GM21825 (cell line): ENCODE data around the gene ACVR1.

Experiments used
- ATAC-seq: cut with Tn5 transposase; IDR thresholded peaks from one replicate; pipeline ENCODE4 v1.9.1; 2021; ENCODE audit warnings: mild to moderate bottlenecking, moderate library complexity; ENCODE audit not compliant: unreplicated experiment

ACVR1 gene

DNA sequence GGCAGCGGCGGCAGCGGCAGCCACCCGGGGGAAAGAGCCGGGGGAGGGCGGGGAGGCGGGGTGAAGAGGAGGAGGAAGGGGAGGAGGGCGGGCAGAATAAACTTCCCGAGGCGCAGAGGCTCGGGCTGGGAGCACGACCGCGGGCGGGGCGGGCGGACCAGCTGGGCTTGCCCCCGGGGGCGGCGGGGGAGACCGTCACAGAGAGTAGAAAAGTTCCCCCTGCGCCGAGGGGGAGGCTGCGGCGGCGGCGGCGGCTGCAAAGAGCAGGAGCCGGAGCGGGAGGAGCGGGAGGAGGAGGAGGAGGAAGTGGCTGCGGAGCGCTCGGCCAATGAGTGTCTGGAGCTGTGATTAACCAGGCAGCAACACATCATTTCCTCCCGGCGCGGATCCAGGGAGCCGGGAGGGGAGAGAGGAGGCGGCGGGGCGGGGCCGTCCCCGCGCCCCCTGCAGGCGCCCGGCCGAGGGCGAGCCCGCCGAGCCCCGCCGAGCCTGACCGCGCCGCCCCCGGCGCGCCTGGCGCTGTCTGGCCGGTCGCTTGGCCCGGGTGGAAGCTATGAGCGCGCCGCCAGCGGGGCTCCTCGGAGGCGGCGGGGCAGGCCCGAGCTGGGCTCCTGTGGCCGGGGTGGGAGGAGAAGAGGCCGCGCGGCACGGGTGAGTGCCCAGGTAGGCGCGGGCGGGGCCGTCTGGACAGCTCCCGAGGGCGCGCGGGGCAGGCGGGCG lies at the start of gene ACVR1:
Gene ACVR1, minus strand, starts transcription at position 265 of the 720 bp plus-strand sequence. CDS start 76,837 bp downstream, outside the sequence.
- peak; percentile 85 for ATAC-seq

DNA sequence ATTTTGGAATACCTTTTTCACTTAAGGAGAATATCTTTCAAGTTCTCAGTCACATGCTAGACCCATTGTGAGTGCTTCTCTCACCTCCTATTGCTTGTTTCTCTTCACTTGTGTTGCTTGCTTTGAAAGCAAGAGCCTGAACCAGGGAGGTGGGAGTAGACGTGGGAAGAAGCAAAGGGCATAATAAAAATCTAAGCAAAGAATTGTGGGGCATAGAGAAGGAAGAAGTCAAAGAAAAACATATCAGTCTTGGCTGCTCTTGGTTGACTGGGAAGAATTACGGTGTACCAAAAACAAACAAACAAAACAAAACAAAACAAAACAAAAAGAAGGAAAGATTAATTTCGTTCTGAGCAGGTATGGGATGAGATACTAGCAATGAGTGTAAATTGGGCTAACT lies 48.9 kb upstream of the ACVR1 start:
- no peak for ATAC-seq

DNA sequence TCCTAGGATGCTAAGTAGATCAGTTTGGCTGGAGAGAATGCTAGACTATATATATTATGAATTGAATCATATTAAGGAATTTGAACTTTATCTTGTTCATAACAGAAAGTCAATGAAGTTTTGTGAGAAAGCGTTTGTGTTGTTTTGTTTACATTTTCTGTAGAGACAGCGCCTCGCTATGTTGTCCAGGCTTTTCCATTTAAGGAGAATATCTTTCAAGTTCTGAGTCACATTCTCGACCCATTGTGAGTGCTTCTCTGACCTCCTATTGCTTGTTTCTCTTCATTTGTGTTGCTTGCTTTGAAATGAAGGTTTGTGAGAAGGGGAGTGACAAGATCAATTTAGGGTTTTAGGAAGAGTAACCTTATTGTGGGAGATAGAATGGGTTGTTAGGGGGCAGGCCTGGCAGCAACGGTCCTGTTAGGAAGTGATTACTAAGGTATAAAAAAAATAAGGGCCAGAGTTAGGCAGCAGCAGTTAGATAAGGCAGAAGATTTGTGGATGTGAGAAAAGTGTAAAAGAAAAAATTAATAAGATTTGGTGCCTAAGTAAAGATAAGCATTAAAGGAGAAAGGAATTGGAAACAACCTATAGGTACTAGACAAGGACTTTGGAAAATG lies 47.6 kb upstream of the ACVR1 start:
- no peak for ATAC-seq

DNA sequence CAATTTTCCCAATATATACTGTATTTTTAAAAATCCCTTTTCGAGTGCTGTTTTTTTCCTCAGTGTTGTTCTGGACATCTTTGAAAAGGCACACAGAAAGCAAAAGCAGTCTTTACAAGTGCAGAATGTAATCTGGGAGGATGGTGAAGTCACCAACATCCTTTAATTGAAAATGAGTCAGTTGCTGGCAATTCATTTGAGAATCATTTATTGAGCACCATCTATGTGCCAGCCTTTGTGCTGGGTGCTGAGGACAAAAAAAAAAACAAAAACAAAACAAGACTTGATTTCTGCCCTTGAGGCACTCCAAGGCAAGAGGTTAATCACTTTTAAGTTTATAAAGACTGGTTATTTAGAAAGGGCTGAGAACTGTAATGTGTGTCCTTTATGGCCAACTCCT lies 46.7 kb upstream of the ACVR1 start:
- no peak for ATAC-seq

DNA sequence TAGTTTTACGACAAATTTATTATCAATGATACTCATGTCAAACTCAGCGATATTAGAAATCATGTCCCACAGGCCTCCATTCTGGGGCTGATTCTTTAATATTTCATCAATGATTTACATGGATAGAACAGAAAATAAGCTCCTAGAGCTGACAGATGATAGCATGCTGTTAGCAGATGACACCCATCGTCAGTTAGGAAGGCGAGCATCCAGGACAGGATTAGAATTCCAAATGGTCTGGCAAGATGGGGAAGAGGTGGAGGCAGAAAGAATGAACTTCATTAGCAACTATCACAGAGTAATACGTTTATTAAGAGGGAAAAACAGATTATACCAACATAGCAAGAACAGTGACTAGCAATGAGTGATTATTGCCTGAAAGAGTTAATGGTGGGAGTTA lies 46.2 kb upstream of the ACVR1 start:
- no peak for ATAC-seq

DNA sequence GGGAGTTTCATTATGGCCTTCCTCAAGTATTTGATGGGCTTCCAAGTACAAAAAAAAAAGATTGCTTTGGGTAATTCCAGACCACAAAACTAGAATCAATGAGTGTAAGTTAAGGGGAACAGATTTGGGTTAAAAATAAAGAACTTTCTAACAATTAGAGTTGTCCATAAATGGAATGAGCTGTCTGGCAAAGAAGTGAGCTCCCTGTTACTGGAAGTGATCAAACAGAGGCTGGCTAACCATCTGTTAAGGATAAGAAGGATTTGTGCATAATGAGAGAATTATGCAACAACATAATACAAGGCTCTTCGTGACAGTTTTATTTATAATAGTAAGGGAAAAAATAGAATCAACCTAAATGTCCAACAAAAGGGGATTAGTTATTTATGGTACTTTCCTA lies 44.6 kb upstream of the ACVR1 start:
- no peak for ATAC-seq

DNA sequence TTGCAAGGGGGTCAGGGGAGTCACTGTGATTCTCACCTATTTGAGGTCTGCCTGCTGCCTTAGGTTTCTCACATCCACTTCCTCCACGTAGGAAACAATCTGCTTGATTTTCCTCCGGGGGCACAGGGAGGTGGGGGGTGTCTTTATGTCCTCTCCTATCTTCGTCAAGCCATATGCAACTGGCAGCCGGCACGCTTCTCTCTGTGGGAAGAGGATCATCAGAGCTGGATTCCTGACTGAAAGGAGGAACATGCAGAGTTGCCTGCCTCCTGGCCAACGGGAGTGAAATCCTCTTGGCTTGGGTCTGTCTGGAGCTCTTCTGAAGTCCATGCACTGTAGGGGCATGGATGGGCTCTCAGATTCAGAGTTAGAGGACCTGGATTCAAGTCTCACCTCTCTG lies 43.1 kb upstream of the ACVR1 start:
- no peak for ATAC-seq

DNA sequence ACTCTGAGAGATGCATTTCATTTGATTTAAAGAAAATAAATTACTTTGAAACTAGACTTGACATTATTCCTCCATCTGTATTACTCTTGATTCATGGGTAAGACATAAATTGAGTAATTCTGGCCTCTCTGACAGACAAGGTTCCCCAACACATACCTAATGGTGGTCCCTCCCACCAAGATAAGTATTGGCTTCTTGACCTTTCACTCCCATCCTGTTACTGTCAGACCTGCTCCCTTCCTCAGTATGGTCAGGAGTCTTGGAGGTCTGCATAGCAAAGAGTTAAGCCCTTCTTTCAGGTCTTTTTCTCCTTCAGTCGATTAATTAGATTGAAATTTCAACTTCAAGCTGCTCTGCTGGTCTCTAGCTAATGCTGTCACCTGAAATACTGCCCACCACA lies 42.2 kb upstream of the ACVR1 start:
- no peak for ATAC-seq

DNA sequence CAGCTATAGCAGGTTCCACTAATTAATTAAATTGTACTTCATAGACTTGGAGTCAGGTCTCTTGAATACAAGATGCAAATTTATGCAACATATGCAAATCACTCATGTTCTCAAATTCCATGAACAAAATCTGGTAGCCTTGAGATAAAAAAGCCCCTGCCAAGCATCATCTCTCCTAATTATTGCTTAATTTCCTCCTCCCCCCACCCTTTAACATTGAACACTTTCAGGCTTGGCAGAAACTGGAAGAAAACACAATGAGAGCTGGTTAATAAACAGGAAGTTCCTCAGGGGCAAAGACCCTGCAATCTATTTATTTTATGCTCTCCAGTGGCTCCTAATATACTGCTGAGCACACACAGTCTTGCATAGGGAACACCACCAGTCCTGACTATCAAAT lies 35.6 kb upstream of the ACVR1 start:
- no peak for ATAC-seq

DNA sequence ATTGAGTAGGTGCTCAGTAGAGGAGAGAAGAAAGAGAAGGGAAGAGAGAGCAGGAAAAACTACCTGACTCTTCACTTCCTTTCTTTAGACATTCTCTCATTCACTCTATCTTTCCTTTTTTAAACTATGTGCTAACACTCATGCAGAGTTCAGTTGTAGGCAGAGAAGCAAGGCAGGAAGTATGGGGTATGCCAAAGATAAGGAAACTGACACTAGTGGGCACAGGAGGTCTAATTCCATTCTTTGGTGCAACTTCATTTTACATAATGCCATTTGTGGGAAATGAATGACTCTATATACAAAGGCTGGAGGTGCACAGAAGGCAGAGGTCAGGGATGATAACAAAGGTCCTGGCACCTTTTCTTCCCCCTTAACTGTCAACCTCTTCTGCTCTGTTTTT lies 35.1 kb upstream of the ACVR1 start:
- ATAC-seq = no peak

DNA sequence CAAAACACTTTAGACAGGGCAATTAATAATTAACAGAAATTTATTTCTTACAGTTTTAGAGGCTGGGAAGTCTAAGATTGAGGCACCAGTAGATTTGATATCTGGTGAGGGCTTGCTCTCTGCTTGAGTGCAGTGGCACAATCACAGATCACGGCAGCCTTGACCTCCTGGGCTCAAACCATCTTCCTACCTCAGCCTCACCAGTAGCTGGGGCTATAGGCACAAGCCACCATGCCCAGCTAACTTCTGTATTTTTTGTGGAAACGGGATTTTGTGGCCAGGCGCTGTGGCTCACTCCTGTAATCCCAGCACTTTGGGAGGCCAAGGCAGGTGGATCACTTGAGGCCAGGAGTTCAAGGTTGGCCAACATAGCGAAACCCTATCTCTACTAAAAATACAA lies 29.0 kb upstream of the ACVR1 start:
- ATAC-seq = no peak

DNA sequence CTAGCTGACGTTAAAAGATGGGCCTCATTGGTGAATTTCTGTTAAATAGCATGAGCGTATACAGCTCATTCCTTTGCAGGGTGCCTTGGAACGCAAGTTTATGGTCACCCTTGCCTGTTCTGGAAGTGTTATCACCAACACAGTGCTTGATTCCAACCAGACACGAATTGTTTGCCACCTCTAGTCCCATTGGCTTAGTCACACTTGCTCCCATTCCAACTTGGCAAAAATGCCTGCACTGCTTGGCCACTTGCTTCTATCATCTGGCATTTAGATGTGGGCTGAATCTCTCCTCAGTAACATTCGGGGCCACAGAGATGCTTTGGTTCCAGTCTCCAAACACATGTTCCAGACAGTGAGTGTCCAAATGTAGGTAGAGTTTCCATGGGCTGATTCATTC lies 27.5 kb upstream of the ACVR1 start:
- ATAC-seq = no peak

DNA sequence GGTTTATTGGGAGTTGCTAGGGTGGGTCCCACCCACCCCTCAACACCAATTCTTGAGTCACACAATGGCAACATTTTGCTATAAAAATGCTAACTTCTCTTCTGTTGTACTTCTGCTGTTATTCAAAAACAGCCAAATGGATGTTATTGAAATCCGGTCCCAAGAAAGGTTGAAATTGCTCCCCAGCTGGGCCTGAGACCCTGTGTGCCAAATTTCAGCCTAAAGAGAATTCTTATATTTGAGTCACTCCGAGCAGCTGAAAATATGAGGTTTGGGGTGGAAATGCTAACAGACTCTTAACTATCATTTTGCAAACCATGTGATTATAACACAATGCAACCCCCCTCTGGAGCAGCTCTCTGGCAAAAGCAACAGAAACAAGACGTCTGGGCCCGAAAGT lies 27.0 kb upstream of the ACVR1 start:
- ATAC-seq = no peak

DNA sequence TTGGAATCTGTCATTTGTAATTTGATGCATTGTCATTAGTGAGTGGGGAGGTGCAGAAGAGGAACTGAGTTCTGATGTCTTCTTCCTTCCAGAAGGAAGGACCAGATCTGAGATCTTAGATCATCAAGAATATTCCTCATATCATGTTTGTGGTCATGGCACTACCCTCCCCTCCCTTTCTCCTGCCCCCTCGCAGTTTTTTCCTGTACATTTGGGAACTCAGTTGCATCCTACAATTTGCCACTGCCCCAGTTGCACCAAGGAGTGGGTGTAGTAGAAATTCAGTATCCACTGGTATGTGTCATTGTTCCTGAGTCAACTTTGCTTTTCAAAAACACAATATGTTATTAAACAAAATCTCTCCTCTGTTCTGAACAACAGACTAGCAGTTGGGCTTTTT lies 26.6 kb upstream of the ACVR1 start:
- no peak for ATAC-seq

DNA sequence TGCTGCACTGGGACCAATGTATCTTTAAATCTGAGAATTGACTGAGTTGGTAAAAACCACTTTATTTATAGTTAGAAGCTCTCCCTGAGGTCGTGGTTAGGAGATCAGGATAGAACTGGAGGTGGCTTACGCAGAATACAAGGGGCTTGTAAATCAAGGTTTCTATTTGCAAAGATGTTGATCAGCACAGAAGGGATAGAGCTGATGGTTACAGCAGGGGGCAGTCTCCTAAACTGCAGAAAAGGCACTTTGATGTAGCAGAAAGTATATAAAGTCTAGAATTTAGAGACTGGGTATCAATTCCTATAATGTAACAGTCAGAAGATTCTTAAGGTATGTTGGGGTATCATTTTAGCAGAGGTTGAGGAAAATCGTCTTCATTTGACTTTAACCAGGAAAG lies 25.2 kb upstream of the ACVR1 start:
- ATAC-seq = no peak

DNA sequence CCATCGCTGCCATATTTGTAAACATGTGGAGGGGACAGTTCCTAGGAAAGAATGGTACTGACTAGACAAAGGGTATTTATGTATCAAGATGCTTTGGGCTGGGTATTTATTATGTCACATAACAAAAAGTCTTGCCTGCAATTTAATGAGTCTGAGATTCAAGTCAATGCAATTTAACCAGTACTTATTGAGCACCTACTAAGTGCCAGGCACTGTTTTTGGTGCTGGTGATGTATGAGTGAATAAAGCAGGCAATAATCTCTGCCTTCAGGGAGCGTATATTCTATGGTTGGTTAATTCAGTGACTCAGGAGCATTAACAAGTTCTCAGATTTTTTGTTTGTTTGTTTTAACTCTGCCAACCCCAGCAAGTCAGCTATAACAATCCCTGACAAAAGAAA lies 24.6 kb upstream of the ACVR1 start:
- ATAC-seq = no peak

DNA sequence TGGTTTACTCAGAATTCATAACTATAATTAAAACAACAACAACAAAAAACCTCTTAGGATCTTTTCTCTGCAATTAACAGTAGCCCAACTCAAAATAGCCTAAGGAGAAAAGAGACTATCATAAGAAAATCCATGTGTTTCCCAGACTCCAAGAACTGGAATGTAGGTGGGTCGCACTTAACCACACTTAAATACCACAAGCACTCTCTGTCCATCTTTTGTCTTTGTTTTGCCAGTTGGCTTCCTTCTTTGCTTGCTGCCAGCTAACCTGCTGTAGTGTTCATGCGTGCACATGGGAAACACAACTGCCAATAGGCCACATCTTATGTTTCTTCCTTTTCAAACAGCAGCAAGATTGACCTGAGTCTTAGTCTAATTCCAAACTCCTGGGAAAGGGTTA lies 24.1 kb upstream of the ACVR1 start:
- no peak for ATAC-seq

DNA sequence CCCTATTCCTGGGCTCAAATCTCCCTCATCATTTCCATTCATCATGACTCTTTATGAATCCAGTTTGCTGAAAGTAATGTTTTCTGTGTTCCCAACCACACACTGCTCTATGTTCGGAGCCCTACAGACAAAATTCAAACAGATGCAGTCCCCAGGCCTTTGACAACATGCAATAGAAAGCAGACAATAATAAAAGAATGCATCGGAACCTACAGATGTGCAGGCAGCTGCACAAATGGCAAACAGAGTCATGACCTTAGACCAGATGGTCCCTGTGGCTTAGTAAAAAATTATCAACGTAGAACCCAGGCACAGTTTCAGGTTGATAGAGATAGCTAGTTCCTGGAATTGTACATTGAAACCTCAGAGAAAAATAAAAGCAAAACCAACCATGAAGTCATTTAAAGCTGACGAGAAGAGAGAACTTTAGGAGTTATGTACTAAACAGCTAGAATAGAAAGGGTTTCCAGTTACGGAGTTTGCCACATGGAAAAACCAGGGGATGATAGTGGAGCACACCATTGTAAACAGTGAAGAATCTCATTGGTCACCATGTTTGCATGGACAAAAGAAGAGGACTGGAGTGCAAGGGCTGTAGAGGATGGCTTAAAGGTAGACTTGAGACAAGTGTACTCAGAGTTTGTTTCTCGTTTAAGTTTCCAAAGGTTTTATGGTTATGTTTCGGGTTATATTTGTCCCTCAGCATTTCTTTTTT lies 23.2 kb upstream of the ACVR1 start:
- ATAC-seq = peak; percentile 87

DNA sequence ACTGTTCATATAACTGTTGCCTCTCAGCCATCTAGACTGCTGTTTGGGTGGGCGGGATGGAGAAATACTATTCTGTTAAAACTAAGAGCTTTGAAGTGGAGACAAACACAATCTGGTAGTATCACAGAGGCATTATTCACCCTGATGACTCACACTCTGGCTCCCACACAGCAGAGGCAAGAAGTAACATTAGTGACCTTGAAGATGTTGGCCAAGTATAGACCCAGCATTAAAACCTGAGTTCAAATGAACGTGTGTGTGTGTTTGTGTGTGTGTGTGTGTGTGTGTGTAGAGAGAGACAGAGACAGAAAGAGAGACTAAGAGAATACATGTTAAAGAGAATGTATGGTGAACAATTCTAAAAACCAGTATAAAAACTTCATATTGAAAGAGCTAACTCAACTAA lies 22.5 kb upstream of the ACVR1 start:
- no peak for ATAC-seq

DNA sequence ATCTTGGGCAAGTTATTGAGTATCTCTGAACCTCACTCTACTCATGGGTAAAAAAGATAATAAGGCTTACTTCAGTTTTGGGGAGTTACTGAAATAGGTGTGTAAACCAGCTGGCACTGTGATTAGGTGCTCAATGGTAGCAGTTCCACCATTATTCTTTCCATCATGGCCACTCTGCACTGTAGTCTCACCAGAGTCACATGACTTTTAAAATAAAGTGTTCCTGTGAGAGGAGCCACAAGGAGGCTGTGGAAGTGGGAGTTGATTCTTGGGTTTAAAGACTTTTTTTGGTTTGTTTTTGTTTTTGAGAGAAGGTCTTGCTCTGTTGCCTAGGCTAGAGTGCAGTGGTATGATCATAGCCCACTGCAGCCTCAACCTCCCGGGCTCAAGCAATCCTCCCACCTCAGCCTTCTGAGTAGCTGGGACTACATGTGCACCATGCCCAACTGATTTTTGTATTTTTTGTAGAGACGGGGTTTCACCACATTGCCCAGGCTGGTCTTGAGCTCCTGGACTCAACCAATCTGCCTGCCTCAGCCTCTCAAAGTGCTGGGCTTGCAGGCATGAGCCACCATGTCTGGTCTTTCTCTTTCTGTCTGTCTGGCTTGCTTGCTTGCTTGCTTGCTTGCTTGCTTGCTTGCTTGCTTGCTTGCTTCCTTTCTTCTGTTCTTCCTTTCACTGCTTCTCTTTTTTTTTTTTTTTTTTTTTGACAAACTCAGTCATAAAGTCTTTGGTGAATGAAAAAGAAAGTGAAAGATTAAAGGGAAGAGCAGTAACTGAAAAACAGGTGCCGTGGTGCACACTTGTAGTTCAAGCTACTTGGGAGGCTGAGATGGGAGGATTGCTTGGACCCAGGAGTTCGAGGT lies 21.2 kb upstream of the ACVR1 start:
- peak; percentile 47 for ATAC-seq

DNA sequence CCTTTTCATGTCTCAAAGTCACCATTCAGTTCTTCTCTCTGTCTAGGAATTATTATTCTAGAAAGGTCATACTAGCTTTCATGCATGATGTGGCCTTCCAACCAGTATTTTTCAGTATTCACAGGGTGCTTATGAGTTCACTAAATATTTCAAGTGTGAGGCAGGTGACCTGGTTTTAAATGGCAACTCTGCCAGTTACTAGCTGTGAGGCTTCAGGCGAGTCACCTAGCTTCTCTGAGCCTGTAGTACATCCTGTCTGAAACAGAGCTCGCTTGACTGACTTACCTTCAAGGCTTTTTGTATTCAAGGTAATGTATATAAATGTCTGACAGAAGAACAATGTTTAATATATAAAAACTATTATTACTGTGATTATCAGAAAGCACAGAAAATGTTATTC lies 19.4 kb upstream of the ACVR1 start:
- ATAC-seq = no peak
